HG03432 (cell line): ENCODE results near the gene SLC38A10.

Experiments used
- ATAC-seq: cut with Tn5 transposase; IDR thresholded peaks from one replicate; pipeline ENCODE4 v1.9.1; 2021; ENCODE audit warnings: mild to moderate bottlenecking, moderate library complexity; ENCODE audit not compliant: unreplicated experiment

SLC38A10 gene

GRCh38 chr17:81258292-81258691, 36.8 kb downstream of the SLC38A10 start:
- no peak for ATAC-seq

GRCh38 chr17:81257533-81257932, 37.6 kb downstream of the SLC38A10 start:
- ATAC-seq = no peak

GRCh38 chr17:81256616-81257015, 38.5 kb downstream of the SLC38A10 start:
- no peak for ATAC-seq

DNA sequence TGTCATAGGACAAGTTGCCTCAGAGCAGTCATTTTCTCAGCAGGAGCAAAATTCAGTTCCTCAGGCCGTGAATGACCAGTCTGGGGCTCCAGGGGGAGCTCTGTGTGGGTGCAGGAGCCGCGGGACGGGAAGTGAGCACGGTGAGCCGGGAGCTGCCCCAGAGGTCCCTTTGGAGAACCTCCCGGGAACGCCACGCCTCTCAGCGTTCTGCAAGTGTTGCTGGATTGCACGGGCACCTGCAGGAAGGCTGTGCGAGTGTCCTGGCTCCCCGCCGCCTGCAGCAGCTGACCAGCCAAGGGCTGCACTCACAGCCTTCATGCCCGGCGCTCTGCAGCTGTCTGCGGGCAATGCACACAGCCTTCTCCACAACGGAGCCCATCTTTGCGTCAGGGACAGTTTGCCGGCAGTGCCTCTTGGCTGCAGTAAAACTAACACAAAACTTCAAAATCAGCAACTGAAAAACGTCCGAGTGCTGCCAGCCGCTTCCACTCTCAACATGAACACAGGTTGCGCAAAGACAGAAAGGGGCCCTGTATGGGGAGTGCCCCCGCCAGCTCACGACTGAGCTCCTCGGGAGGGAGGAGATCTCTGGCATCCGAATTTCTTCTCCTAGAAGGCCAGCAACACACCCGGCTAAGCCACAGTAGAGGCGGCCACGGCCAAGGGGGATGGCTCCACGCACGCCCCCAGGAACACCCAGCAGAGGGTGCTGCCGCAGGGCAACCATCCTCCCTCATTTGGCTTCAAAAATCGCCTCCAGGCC, 40.0 kb downstream of the SLC38A10 start:
- no peak for ATAC-seq

GRCh38 chr17:81253358-81254131, 41.6 kb downstream of the SLC38A10 start:
- ATAC-seq = no peak

DNA sequence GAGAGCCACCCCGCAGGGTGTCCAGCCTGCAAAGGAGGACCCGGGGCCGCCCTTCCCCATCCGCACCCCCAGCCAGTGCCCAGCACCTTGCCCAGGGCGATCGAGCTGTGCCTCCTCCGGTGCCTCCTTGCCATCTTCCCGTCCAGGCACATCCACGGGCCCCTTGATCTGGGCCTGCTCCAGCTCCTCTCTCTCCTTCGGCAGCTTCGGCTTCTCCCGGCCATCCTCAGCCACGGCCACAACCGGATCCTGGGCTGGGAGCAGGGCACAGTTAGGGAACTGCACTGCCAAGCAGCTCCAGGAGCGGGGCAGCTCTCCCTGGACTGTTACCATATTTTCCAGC, 42.1 kb downstream of the SLC38A10 start:
- ATAC-seq = no peak

DNA sequence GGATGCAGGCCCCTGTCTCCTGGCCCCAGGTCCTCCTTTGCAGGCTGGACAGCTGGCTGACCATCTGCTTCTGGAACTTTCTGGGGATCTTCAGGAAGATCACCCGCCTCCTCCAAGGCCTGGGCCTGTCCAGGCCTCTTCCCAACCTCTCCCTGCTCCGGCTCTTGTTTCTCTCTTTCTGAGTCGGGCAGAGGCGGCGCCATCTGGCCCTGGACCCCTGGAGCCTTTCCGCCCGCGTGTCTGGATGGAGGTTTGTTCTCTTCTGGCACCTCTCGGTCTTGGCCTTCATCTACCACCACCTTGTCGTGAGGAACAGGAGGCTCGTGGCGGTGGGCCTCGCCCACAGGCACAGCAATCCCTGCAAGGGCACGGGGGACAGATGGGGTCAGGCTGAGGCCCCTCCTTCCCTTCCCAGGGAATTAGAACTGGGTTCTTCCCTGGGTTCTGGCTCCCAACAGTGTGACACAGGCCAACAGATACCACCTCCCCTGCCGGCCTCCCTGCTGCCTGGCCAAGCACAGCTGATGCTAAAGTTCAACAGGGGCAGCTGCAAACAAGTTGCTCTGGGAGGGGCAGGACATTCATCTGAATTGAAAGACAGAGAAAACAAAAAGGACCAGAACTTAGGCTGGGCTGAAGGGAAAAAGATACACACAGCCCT, 42.7 kb downstream of the SLC38A10 start:
- no peak for ATAC-seq

DNA sequence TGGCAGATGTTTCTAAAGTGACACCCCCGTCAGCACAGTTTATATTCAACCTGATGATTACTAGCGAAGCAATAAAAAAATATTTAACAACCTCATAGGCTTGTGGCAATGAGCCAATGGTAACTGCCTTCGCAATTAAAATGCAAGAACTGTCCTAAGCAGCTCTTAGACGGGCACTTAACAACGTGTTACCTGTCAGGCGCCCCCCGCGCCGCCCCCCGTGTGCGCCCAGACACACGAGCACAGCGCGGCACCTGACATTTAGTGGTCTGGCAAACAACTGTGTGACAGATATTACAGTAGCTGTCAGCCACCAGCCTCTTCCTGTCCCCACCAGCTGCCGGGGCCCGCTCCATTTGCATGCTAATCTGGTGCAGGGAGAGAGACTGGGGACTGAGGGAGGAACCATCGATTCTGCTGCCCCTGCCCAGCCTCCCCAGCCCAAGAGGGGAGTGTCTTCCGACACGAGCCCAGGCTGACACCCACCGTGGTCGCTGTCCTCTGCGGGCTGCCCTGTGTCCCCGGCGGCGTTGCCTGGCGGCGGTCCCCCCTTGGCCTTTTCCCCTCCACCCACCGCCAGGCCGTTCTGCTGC, 43.3 kb downstream of the SLC38A10 start:
- ATAC-seq = no peak

- no peak for ATAC-seq
Observed at GRCh38 chr17:81251094-81251708, 43.9 kb downstream of the SLC38A10 start.

GRCh38 chr17:81250286-81251093, 44.6 kb downstream of the SLC38A10 start:
- ATAC-seq = no peak

- no peak for ATAC-seq
Observed at GRCh38 chr17:81249223-81250040, 45.7 kb downstream of the SLC38A10 start.

GRCh38 chr17:81248649-81249048, 46.5 kb downstream of the SLC38A10 start:
- no peak for ATAC-seq

DNA sequence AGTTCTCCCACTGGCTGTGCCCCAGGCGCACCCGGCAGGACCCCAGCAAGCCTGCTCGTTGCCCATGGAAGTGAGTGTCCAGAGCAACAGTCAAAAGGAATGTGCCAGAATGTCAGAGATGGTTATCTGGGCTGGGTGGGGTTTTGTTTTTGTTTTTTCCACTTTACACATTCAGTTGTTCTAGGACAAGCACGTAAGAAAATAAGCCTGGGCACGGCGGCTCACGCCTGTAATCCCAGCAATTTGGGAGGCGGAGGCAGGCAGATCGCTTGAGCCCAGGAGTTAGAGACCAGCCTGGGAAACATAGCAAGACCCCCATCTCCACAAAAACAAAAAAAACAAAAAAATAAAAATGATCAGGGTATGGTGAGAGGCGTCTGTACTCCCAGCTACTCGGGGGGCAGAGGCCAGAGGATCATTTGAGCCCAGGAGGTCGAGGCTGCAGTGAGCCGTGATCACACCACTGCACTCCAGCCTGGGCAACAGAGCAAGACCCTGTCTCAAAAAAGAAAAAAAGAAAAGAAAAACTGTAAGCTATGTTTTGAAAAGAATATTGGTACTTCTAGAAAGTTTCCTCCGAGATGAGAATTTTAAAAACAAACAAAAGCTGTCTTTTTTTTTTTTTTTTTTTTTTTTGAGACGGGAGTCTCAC, 47.6 kb downstream of the SLC38A10 start:
- no peak for ATAC-seq

DNA sequence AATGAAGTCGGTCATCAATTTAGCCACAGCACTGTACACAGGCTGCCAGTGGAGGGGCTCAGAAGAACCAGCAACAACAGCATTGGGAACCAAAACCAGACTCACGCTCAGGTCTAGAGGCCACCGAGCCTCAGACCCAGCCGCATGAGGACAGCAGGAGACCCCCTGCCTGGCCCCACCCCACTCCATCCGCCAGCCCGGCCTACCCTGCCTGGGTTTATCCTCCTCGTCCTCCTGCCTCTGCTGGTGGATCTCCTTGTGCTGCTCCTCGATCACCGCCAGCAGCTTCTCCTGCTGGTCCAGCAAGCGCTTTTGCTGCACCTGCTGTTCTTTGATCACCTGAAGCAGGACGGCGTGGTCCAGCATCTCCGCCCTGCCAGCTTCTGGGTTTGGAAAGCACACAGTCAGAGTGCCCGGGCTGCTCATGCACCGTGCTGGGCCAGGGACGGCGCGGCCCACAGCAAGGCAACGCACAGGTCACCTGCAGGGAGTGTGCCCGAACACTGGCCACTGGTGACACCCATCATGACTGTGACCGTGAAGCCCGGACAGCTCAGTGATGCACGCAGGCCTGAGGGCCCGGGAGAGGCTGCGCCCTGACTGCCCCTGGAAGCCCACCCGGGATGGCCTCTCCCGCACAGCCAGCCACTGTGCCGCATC, 48.3 kb downstream of the SLC38A10 start:
- no peak for ATAC-seq

DNA sequence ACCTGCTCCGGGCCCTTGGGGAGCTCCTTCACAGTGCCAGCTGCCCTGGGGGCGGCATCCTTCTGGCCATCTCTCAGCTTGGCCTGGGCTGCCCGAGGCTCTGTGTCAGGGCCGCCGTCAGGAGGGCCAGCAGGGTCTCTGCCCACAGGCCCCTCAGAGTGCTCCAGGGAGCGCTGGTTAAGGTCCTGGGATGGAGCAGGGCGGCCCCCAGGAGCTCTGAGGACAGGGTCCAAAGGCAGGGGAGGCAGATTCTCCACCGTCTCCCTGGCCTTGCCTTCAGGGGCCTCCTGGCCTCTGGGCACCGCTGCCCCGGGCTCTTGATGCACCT, 48.8 kb downstream of the SLC38A10 start:
- ATAC-seq = no peak

DNA sequence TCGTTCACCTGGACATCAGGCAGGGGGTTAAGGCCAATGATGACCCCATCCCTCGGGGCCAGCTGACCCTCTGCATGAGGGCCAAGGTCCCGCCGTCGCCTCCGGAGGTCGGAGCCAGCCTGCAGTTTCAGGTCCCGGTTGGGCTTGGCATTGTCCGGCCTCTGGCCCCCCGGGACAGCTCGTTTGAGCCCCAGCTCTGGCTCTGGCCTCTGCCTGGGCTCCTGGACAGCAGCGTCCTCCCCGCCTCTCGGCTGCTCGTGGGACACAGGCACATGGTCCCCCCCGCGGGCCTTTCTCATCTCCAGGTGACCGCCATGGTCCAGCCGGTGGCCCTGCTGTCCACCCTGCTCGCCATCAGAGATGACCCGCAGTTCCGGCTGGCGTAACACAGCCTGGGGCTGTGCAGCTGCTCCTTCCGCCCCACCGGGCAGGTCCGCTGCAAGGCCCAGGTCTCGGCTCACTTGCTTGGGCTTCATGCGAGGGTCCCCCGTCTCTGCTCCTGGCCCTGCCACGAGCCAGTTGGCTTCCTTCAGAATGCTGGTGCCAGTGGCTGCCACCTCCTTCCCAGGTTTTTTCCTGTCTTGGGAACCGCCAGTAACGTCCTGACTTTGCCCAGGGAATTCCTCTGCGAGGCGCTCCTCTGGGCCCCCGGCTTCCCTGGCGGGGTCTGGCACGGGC, 49.3 kb downstream of the SLC38A10 start:
- no peak for ATAC-seq

GRCh38 chr17:81245024-81245664, 50.0 kb downstream of the SLC38A10 start:
- ATAC-seq = no peak
